Cardiac muscle cell (in vitro differentiated cells and primary cell): Measurements from ENCODE around the gene ARL14. TPM values are rescaled to one million over a fixed set of nuclear protein-coding genes. Genes with fewer than 3 reads are reported as not detected.

ENCODE experiments used
- DNase-seq, 2 donors: peaks; one replicate each; pipeline versions ENCODE4 v3.0.0 to v3.0.0-alpha.2; 2010 to 2017; ENCODE audit warnings: low read depth in 1 of 2, low spot score in 1 of 2
- H3K27ac ChIP-seq: fragments of 200-600 bp; sonication (generic); 2 replicates; pipeline ENCODE4 v1.5.1; 2016
- H3K27me3 ChIP-seq: fragments of 200-600 bp; sonication (generic); 2 replicates; pipeline ENCODE4 v1.6.0; 2016; ENCODE audit warnings: control low read depth
- H3K36me3 ChIP-seq: fragments of 200-600 bp; sonication (generic); 2 replicates; pipeline ENCODE4 v1.5.1; 2016; ENCODE audit warnings: control low read depth
- H3K4me1 ChIP-seq: fragments of 200-600 bp; sonication (generic); 2 replicates; pipeline ENCODE4 v1.8.1; 2017; ENCODE audit warnings: low read depth, mild to moderate bottlenecking, mixed run types
- H3K4me3 ChIP-seq: fragments of 200-600 bp; sonication (generic); 2 replicates; pipeline ENCODE4 v1.5.1; 2016; ENCODE audit warnings: mild to moderate bottlenecking
- H3K9me3 ChIP-seq: fragments of 200-600 bp; sonication (generic); 2 replicates; pipeline ENCODE4 v1.5.1; 2017; ENCODE audit warnings: low read depth, mild to moderate bottlenecking, control low read depth
- polyA plus RNA-seq: library from polyadenylated mRNA; unstranded; fragments of >200 nt; fragmentation: Nextera tagmentation; extraction: Ambion mirVana; gene quantifications from 2 replicates; pipeline ENCODE4 v1.2.1, GENCODE V29; 2016
- total RNA-seq: library from RNA; depleted of rRNA; stranded (reverse); fragments of >200 nt; gene quantifications from 2 replicates; pipeline ENCODE4 v1.2.3, GENCODE V29; 2016
- TF ChIP-seq, protein P1 (sequence below): IDR thresholded peaks from 2 replicates; pipeline ENCODE4 v1.5.1; 2012; ENCODE audit warnings: low read depth, mild to moderate bottlenecking, low read length

ARL14 gene
- total and polyA plus RNA-seq, 2 experiments from 2014 or later = not detected

DNA sequence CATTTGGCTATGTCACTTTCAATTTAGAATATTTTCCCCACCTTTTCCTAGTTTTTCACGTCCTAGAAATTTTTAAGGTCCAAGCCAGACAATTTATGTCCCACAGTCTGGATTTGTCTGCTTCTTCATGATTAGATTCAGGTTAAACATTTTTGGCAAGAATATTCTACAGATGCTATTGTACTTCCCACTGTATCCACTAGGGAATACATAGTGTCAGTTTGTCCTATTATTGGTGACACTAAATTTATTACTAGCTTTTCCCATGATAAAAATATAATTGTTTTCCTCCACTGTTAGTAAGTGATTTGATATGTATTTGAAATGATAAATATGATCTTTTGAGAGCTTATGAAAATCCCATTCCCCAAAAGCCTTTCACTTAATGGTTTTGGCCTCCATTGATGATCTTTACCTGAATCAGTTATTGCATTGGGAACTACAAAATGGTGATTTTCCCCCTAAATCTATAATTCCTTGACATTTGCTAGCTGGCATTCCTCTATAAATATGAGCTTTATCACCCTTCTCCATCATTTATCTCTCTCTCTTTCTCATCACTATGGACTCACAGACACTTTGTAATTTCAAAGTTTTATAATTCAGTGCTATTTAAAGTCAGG is 8.3 kb downstream of the ARL14 start:
- Histone ChIP-seq H3K36me3 (no peaks in the 10 kb centered on the region), H3K27me3 (no peaks in the 10 kb centered on the region), H3K9me3 (no peaks in the 10 kb centered on the region), H3K27ac (no peak overlapping the region), H3K4me1 (no peaks in the 10 kb centered on the region), H3K4me3 (no peak overlapping the region)
- TF ChIP-seq, protein P1, sequence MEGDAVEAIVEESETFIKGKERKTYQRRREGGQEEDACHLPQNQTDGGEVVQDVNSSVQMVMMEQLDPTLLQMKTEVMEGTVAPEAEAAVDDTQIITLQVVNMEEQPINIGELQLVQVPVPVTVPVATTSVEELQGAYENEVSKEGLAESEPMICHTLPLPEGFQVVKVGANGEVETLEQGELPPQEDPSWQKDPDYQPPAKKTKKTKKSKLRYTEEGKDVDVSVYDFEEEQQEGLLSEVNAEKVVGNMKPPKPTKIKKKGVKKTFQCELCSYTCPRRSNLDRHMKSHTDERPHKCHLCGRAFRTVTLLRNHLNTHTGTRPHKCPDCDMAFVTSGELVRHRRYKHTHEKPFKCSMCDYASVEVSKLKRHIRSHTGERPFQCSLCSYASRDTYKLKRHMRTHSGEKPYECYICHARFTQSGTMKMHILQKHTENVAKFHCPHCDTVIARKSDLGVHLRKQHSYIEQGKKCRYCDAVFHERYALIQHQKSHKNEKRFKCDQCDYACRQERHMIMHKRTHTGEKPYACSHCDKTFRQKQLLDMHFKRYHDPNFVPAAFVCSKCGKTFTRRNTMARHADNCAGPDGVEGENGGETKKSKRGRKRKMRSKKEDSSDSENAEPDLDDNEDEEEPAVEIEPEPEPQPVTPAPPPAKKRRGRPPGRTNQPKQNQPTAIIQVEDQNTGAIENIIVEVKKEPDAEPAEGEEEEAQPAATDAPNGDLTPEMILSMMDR = peak; percentile 41
- no peak for DNase-seq

DNA sequence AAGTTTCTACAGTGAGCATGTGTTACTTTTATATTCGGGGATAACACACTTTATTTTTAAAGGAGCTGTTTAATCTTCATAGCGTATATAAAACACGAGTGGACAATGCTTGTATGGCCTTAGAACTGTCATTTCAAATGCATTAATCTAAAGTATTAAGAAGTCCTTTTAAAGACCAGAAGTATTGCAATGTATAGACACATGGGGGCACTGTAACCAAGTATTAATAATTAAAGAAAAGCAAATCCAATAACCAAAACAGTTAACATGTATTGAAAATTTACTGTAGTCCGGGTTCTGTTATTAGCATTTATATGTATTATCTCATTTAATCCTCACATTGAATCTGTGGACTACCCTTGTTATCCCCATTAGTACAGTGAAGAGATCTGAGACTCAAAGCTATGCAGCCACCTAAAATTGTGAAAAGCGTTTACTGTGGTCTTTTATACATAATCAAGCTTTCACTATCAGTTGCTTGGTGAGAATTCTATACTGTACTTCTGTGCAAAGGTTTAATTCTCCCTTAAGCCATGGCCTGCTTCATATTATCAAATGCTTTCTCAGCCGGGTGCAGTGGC is 10.1 kb downstream of the ARL14 start:
- TF ChIP-seq, protein P1 = peak; percentile 44
- DNase-seq = peak in 1 of 2 donors; percentile 46
- H3K4me3 ChIP-seq = no peak overlapping the region

DNA sequence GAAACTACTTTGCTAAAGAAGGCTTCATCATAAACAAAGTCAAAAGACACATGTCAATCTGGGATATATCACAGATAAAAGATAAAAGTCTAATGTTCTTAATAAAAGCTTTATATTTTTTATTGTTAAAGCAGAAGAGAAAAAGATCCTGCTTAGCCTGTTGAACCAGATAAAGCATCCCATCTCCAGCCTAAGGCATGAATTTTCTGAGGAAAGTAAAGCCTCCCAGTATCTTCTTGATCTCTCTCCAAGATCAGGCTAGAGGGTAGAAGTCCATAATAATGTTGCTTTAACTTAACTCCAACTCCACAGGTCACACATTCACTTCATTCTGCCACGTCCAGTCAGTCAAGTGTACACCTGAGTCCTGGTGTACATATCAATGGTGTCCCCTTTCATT is 14.2 kb downstream of the ARL14 start:
- no peak for DNase-seq
- Histone ChIP-seq H3K27ac (no peak overlapping the region), H3K27me3 (no peaks in the 10 kb centered on the region), H3K4me1 (no peaks in the 10 kb centered on the region), H3K9me3 (no peaks in the 10 kb centered on the region), H3K36me3 (no peaks in the 10 kb centered on the region), H3K4me3 (no peak overlapping the region)
- TF ChIP-seq, protein P1 = no peak

More for the DNA sequence above, 10.1 kb downstream of the ARL14 start:
- Histone ChIP-seq H3K27me3 (no peaks in the 10 kb centered on the region), H3K4me1 (no peaks in the 10 kb centered on the region), H3K27ac (no peak overlapping the region), H3K9me3 (no peaks in the 10 kb centered on the region), H3K36me3 (no peaks in the 10 kb centered on the region)

DNA sequence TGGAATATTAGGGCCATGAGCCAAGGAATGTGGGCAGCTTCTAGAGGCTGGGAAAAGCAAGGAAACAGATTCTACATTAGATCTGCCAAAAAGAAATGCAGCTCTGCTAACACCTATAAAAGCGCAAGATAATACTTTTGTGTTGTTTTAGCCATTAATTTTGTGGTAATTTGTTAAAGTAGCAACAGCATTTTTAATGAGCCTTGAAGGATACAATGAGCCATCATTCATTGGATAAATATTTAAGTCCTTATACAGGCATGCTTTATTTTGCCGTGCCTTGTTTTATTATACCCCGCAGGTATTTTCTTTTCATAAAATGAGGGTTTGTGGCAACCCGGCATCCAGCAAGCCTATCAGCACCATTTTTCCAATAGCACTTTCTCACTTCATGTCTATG is 15.0 kb downstream of the ARL14 start:
- H3K36me3 ChIP-seq = no peaks in the 10 kb centered on the region
- no peak for DNase-seq
- no peak overlapping the region for H3K4me3 ChIP-seq
- H3K27ac ChIP-seq = no peak overlapping the region
- H3K4me1 ChIP-seq = no peaks in the 10 kb centered on the region
- TF ChIP-seq, protein P1 = no peak
- H3K27me3 ChIP-seq = no peaks in the 10 kb centered on the region
- no peaks in the 10 kb centered on the region for H3K9me3 ChIP-seq

DNA sequence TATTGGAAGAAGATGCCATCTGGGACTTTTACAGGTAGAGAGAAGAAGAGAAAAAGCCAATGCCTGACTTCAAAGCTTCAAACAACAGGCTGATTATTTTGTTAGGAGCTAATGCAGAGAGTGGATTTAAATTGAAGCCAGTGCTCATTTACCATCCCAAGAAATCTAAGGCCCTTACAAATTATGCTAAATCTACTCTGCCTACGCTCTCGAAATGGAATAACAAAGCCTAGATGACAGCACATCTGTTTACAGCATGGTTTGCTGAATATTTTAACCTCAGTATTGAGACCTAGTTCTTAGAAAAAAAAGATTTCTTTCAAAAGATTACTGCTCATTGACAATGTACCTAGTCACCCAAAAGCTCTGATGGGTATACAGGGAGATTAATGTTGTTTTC is 16.2 kb downstream of the ARL14 start:
- TF ChIP-seq, protein P1 = no peak
- no peaks in the 10 kb centered on the region for H3K27me3 ChIP-seq
- peaks cover 6% of the 10 kb centered on the region for H3K4me1 ChIP-seq
- no peaks in the 10 kb centered on the region for H3K36me3 ChIP-seq
- DNase-seq = no peak
- H3K27ac ChIP-seq = no peak overlapping the region
- H3K9me3 ChIP-seq = no peaks in the 10 kb centered on the region
- no peak overlapping the region for H3K4me3 ChIP-seq
